NB4 (cell line): ENCODE measurements around the gene ZSCAN22.
"Not testable (repeated sequence)": the region's sequence is repeated elsewhere in the genome, so short reads cannot be mapped to it uniquely, and the experiment has no call there.

Experiments used
- DNase-seq: peaks from one replicate; pipeline ENCODE4 v3.0.0; 2010; ENCODE audit warnings: low read depth
- H3K4me3 ChIP-seq: one replicate; pipeline ENCODE4 v1.5.1; 2011; ENCODE audit warnings: mild to moderate bottlenecking, low read depth, low read length, moderate library complexity
- CTCF ChIP-seq: IDR thresholded peaks from one replicate; pipeline ENCODE4 v1.5.1; 2012; ENCODE audit warnings: low read depth, low read length
- MAX ChIP-seq: IDR thresholded peaks from 2 replicates; pipeline ENCODE4 v1.6.1; 2011; ENCODE audit warnings: low read depth, low read length
- MYC ChIP-seq: IDR thresholded peaks from 2 replicates; pipeline ENCODE4 v1.6.1; 2011; ENCODE audit warnings: low read depth, low read length
- POLR2A ChIP-seq: IDR thresholded peaks from 2 replicates; pipeline ENCODE4 v1.6.1; 2011; ENCODE audit warnings: mild to moderate bottlenecking; ENCODE audit not compliant: insufficient read length; ENCODE audit errors: extremely low read depth

Gene ZSCAN22

DNA sequence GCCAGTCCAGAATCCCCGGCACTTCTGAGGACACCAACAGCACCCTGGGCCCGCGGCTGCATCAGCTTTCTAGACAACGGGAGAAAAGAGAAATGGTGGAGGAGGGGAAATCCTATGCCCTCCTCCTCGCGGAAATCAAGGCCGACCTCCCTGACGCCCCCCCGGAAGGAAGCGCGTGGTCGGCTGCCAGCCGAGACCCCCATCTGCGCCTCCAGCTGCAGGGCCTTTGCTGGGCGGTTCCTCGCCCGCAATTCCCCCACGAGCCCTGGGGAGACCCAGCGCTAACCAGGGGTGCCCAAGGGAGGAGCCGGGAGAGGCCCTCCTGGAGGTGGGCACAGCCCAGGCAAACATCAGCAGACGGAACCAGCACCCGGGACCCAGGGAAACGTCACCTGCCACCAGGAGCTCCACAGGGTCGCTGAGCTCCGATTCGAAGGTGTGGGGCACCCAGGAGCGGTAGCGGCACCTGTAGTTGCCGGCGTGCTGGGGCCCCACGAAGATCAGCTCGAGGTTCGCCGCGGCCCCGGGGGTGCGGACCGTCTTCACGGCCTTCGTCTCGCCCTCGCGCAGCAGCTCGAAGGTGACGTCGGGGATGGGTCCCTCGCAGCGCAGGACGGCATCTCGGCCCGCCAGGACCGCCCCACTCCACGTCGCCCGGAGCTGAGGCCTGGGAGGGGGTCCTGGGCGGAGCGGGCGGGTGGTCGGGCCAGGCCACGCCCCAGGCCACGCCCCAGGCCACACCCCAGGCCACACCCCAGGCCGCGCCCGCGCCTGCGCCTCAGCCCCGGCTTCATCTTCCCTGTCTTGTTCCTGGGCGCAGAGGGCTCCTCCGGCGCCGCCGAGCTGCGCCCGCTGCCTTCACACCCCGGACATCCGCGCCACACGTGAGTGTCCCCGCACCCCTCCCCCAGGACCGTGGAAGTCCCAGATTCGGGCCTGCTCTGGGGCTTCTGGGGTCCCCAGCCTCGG, 20.5 kb downstream of the ZSCAN22 start:
- H3K4me3 ChIP-seq = peak overlapping the region; percentile 74
- DNase-seq = peak; percentile 77
- TF ChIP-seq CTCF (no peak), POLR2A (peak; percentile 46), MAX (peak; percentile 65), MYC (no peak; the same call in 1 of the 2 replicates)

DNA sequence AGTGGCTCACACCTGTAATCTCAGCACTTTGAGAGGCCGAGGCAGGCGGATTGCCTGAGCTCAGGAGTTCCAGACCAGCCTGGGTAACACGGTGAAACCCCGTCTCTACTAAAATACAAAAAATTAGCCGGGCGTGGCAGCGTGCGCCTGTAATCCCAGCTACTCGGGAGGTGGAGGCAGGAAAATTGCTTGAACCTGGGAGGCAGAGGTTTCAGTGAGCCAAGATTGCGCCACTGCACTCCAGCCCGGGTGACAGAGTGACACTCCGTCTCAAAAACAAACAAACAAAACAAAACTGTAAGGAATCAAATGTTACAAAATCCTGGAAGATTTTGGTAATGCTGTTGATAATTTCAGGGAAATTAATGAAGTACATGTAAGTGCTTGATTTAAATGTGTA, 21.3 kb downstream of the ZSCAN22 start:
- H3K4me3 ChIP-seq = peak overlapping the region; percentile 74
- DNase-seq = not testable (repeated sequence)

DNA sequence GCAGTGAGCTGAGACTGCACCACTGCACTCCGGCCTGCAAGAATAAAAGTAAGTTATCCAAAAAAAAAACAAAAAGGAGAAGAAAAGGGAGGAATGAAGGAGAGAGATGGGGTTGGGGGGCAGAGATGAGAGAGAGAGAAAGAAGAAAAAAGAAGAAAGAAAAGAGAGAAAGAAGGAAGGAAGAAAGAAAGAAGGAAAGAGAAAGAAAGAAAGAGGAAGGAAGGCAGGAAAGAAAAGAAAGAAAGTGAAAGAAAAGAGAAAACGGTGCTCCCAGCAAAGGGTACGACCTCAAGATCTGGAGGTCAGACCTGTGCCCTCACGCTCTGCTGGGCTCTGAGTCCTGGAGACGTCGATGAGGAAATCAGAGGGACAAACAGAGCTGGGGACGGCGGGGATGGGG, 22.8 kb downstream of the ZSCAN22 start:
- H3K4me3 ChIP-seq = no peak overlapping the region
- no peak for DNase-seq
- TF ChIP-seq MYC (no peak), POLR2A (no peak), MAX (no peak), CTCF (no peak)

DNA sequence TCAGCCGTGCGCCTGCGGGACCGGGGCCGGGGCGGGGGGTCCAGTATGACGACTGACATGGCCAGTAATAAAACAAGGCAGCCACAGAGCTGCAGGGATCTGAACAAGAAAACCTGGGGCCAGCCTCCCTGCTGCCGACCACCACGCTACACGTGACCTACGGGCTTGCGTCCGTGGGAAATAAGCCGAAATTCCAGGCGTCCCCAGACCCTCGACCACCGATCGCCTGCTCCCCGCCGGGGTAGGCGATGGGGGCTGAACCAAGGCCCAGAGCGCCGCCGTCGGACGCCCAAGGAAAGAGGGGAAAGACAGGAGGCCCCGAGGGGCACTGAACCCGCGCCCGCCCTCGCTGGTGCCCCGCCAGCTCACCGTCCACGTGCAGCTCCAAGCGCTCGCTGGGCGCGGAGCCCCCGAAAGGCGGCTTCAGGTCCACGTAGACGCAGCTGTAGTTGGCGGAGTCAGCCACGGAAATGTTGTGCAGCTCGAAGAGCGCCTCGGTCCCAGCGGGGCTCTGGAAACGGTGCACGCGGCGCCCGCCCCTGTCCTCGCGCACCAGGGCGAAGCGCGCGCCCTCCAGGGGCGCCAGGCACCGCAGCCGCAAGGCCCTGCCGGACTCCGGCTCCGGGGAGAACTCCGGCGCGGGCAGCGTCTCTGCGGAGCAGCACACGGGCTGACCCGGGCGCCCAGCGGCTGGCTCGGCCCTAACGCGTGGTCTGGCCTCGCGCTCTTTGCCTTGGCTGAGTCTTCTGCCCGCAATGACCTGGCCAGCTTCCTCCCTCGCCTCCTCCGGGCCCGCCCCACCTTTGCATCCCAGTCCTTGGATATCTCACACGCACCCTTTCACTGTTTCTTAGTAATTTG, 23.4 kb downstream of the ZSCAN22 start:
- H3K4me3 ChIP-seq = no peak overlapping the region
- TF ChIP-seq MYC (no peak), MAX (no peak), POLR2A (no peak), CTCF (no peak)

DNA sequence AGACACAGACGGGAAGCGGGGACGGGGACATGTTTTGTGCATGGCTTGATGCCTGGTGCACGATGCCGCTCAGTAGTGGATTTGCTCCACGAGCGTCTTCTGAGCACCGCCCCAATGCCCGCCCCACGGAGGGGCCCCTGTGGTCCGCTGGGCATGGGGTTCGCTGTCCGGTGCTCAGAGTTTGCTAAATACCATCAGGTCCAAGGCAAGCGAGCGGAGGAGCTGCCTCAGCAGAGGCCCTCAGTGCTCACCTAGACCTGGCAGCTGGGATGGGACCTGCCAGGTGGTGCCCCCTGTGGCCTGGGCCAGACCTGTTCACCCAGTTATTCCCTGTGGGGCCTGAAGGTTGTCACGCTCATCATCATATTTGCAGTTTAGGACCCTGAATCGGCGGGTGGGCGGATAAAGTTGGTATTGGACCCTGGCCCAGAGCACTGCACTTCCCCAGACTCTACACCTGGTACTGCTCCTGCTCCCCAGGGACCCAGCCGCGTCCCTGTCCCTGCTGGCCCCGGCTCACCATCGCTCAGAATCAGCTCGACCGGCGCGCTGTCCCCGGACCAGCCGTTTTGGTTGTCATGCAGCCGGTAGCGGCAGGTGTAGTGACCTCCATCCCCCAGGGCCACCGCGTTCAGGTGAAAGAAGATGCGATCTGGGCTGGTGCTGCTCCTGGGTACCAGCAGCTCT, 24.2 kb downstream of the ZSCAN22 start:
- no peak for DNase-seq
- H3K4me3 ChIP-seq = no peak overlapping the region
- TF ChIP-seq MYC (no peak), CTCF (no peak), MAX (no peak), POLR2A (no peak)

More for the DNA sequence above, 23.4 kb downstream of the ZSCAN22 start:
- DNase-seq = no peak
